Epidermal melanocyte (primary cell): ENCODE data around the gene COL18A1.
"Not testable (repeated sequence)": the region's sequence is repeated elsewhere in the genome, so short reads cannot be mapped to it uniquely, and the experiment has no call there.

Source experiments
- DNase-seq: peaks from one replicate; pipeline ENCODE4 v3.0.0; 2011; ENCODE audit warnings: low spot score; ENCODE audit not compliant: insufficient read length

The COL18A1 gene

GRCh38 chr21:45440736-45441350 is 35.9 kb downstream of the COL18A1 start:
- no peak for DNase-seq

GRCh38 chr21:45441431-45442255 is 36.7 kb downstream of the COL18A1 start:
- DNase-seq, result no peak

GRCh38 chr21:45442276-45442675 is 37.3 kb downstream of the COL18A1 start:
- DNase-seq, result no peak

DNA sequence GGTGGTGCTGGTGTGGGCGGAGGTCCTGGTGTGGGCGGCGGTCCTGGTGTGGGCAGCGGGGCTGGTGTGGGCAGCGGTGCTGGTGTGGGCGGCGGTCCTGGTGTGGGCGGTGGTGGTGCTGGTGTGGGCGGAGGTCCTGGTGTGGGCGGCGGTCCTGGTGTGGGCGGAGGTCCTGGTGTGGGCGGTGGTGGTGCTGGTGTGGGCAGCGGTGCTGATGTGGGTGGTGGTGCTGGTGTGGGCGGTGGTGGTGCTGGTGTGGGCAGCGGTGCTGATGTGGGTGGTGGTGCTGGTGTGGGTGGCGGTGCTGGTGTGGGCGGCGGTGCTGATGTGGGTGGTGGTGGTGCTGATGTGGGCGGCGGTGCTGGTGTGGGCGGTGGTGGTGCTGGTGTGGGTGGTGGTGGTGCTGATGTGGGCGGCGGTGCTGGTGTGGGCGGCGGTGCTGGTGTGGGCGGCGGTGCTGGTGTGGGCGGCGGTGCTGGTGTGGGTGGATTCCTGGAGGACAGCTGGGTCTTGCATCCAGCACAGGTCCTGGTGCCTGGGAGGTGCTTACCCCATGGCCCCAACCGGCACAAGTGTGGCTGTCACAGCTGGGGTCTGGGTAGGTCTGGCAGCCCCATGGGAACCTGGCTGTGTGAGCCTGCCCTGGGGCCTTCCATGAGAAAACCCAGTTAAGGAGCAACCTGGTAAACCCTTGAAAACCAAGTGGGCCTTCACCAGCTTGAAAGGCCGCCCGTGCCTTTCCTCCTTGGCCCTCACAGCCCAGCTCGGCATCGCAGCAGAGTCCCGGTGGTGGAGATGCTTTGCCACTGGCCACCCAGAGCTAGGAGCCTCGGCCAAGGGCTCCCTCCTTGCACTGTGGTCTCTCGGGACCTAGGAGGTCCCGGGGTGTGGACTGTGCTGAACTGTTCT is 38.0 kb downstream of the COL18A1 start:
- not testable (repeated sequence) for DNase-seq

DNA sequence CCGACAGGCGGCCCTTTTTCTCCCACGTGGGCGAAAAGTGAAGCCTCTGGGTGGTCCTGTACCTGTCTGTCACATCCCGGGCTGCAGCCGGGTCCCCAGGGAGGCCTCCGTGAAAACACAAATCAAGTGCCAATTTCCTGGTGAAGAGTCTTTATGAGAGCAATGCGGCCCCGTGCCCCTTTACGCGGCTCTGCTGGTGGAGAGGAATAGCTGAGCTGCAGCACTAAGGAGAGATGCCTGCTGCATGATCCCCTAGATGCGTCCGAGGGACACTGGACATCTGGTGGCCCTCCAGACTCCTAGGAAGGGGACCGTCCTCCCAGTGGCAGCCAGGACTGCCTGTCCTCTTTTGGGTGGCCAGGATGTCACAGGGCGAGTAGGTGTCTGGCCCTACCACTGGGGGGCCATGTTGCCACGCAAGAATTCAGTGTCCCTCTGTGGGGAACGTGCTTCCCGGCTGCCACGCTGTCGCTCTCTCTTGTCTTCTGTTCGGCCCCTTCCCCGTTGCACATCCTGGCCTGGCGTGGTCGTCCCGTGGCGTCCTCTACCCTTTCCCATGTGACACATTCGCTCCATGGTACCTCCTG is 38.7 kb downstream of the COL18A1 start:
- no peak for DNase-seq

DNA sequence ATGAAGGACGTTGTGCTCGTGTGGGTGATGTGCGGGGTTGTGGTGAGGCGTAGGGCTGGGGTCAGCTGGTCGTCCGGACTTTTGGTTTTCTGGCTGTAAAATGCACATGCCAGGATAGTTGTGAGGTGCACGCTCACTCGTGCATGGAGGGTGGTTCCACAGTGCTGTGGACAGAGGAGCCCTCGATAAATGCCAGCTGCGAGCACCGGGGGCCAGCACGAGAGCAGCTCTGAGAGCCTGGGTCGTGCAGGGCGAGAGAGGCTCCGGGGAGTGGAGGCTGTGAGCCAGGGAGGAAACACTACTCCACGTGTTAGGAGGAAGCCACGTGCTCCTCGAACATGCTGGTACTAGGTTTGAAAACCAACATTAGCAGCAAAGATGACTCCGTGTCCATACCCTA is 39.4 kb downstream of the COL18A1 start:
- no peak for DNase-seq

GRCh38 chr21:45445369-45445768 is 40.4 kb downstream of the COL18A1 start:
- DNase-seq, result no peak

- no peak for DNase-seq
These were observed 42.9 kb downstream of the COL18A1 start for GRCh38 chr21:45447821-45448220.

DNA sequence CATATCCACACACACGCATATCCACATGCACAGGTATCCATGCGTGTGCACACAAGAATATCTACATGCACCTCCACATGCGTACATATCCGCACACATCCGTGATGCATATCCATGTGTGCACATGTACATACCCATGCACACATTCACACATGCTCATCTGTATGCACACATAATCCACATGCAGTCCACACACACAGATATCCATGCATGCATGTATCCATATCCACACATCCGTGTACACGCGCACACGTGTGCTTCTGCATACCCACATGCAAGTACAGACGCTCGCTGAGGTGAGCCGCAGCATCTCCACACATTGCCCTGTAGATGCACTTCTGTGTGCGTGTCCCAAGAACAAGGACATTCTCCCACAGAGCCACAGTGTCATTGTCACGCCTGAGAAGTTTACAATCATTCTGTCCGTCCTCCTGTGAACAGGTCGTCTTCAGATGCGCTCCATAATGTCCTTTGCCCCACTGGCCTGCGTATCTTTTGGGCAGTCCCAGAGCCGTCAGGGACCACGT is 43.4 kb downstream of the COL18A1 start:
- DNase-seq, result no peak

- DNase-seq, result no peak
These were observed 44.1 kb downstream of the COL18A1 start for GRCh38 chr21:45448810-45449657.

DNA sequence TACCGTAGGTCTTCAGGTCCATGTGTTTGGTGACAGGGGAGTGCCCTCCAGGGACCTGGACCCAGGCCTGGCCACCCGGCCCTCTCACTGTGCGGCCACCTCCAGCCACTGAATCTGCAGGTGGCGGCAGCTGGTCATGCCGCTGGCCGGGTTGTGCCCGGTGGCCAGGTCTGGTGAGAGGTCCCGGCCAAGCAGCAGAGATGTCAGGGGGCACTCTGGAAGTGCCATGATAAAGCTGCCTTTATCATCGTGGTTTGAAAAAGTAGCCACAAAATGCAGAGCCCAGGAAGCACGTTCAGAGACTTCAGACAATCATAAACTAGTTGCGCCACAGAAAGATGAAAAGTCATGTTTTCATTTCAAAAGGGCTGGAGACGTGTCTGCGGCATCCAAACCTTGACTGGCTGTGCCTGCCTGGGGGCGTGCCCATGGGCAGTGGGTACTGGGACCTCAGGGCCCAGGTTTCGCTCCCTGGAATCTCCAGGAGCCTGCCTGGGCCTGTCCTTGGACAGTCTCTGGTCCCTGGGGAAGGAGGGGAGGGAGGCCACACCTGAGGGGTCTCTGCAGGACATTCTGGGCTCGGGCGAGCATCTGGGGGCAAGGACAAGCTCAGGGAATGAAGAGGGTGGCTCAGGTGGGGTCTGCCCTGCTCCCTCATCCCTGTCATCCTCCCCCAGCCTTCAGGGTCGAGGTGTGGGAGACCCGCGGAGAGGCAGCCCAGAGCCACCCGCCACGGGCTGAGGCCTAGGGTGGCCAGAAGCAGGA is 44.9 kb downstream of the COL18A1 start:
- no peak for DNase-seq

DNA sequence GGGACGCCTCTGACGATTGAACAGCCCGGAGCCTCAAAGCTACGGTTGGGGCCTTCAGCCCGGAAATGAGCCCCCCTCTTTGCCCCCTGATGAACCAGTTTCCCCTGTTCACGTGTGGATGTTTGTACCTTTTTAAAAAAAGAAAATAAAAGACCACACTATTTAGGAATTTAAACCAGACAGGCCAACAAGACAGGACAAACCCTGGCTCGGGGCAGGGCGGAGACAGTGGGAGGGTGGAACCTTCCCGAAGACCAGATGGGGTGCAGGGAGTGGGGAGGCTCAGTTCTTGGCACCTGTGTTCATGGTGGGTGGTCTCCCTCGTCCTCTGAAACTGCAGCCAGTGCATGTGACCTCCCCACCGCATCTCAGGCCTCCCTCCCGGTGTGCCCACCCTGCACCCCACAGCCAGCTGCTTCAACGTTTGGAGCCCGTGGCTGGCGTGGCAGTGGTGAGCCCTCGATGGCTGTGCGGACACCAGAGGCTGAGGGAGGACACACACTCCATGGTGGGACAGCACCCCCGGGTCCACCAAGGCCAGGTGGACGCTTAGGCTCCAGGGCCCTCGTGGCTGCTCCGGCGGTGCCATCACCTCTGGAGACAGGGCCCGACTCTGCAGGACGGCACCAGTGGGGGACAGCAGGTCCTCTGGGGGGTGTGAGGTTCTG is 45.6 kb downstream of the COL18A1 start:
- no peak for DNase-seq

DNA sequence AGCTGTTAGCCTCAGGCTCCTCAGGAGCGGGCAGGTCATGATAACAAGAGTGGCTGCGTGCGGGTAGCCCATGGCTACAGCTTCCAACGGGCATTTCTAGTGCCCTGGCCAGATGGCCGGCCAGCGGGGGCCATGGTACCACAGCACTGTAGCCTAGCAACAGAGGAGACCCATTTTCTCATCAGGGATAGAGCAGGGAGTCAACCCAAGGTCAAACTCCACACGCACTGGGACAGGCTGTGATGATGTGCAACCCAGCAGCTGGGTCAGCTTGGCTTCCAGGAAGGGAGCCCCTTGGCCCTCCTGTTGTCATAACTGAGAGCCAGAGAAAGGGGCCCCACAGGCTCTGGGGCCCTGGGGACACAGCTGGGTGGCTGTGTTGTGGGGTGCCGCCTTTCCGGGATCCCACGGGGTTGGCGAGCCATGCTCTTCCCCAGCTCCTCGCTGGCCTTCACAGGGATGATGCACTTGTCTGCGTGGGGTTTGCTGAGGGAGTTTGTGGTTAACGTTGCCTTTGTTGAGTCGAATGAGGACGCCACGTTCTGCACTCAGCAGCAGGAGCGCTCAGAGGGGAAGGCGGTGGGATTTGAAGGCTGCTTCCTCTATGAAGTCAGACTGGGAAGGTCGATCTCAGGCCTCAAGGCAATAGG is 46.3 kb downstream of the COL18A1 start:
- no peak for DNase-seq

DNA sequence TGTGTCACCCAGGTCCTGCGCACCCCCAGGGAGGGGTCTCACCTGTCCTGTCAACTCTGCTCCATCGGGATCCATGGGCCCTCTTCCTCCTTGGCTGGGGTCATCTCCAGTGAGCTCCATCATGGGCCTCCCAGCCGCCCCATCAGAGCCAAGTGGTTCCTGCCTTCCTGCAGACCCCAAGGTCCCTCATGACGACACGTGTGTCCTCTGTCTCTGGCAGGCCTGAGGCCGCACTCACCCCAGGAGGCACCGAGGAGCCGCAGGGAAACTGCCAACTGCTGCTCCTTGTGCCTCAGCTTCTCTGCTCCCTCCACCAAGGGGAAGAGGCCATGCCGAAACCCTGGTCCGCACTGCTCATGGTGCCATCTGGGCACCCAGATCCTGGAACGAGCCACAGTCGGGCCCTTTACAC is 46.8 kb downstream of the COL18A1 start:
- no peak for DNase-seq

DNA sequence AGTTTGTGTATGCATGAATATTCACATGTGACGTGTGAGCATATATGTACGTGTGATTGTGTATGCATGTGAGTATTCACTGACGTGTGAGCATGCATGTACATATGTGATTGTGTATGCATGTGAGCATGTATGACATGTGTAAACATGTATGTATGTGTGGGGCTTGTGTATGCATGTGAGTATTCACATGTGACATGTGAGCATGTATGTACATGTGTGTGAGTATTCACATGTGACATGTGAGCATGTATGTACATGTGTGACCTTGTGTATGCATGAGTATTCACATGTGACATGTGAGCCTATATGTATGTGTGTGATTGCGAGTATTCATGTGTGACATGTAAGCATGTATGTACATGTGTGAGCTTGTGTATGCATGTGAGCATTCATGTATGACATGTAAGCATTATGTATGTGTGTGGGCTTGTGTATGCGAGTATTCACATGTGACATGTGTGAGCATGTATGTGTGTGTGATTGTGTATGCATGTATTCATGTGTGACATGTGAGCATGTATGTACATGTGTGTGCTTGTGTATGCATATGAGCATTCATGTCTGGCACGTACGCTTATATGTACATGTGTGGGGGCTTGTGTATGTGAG is 47.8 kb downstream of the COL18A1 start:
- no peak for DNase-seq

GRCh38 chr21:45453308-45453950 is 48.5 kb downstream of the COL18A1 start:
- DNase-seq, result no peak

DNA sequence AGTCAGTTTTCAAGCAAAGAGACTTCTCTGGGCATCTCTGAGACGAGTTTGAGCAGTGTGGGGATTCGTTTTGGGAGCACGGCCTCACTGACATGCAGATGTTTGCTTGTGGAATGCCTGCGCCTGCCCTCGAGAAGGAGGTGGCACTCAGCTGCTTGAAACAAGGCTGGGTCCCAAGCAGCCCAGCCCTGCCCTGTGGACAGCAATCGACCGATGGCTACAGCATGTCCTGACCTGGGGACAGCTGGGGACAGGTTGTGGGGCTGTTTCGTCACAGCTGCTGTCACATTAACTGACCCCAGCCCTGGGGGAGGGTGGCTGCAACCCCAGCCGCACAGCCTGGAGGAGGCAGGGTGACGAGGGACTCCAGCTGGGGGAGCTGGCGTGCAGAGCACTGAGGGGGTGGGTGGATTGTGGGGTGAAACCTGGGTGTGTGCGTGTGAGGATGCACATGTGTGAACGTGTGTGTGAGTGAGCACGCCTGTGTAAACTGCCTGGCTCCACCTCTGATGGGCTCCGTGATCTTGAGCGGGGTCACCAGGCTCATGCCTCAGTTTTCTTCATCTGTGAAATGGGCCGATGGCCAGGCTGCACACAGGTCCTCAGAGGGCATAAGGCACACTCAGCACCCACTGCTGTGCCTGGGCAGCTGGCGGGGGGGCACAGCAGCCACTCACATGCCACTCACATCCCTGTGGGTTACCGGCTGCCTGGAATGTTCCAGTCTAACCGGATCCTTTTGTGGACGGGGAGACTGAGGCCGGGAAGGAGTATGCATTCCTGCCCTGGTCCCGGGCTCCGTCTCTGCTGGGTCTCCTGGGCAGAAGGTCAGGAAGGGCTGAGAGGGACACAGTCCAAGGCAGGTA is 49.3 kb downstream of the COL18A1 start:
- no peak for DNase-seq
